ENCODE data around the gene B4GALNT3.

B4GALNT3 gene

GRCh38 chr12:517538-517937 lies 57.8 kb downstream of the B4GALNT3 start:
- DNase-seq (ENCODE audit: insufficient read length, low spot score), result no peak
- TF ChIP-seq PAX5 (IDR thresholded peaks at IDR 0.05; ENCODE audit: insufficient read depth, low read length, severe bottlenecking) (no peak), SPI1 (IDR thresholded peaks at IDR 0.05; ENCODE audit: low read depth, low read length) (no peak), TAF1 (IDR thresholded peaks at IDR 0.05; ENCODE audit: low read depth, low read length) (no peak)
- FAIRE-seq, result no peak

- no peak for FAIRE-seq
- no peak for DNase-seq (ENCODE audit: insufficient read length, low spot score)
- TF ChIP-seq POLR2A (IDR thresholded peaks at IDR 0.05; ENCODE audit: low read depth, low read length), result no peak
- no peak for TF ChIP-seq TAF1 (IDR thresholded peaks at IDR 0.05; ENCODE audit: low read depth, low read length)
- no peak for TF ChIP-seq SPI1 (IDR thresholded peaks at IDR 0.05; ENCODE audit: low read depth, low read length)
Measured at GRCh38 chr12:520119-520518, 60.4 kb downstream of the B4GALNT3 start.

GRCh38 chr12:522692-523378 lies 63.1 kb downstream of the B4GALNT3 start:
- DNase-seq (ENCODE audit: insufficient read length, low spot score) (no peak), FAIRE-seq (no peak)
- TF ChIP-seq TAF1 (IDR thresholded peaks at IDR 0.05; ENCODE audit: low read depth, low read length) (no peak), POLR2AphosphoS5 (IDR thresholded peaks at IDR 0.05; ENCODE audit: low read depth, low read length) (no peak), POU2F2 (IDR thresholded peaks at IDR 0.05; ENCODE audit: low read depth, low read length) (no peak), PAX5 (IDR thresholded peaks at IDR 0.05; ENCODE audit: insufficient read depth, low read length, severe bottlenecking) (no peak), POLR2A (IDR thresholded peaks at IDR 0.05; ENCODE audit: low read depth, low read length) (no peak), SPI1 (IDR thresholded peaks at IDR 0.05; ENCODE audit: low read depth, low read length) (no peak)

GRCh38 chr12:524167-524951 lies 64.6 kb downstream of the B4GALNT3 start:
- DNase-seq (ENCODE audit: insufficient read length, low spot score) (no peak), FAIRE-seq (no peak)
- TF ChIP-seq TAF1 (IDR thresholded peaks at IDR 0.05; ENCODE audit: low read depth, low read length) (no peak), POLR2AphosphoS5 (IDR thresholded peaks at IDR 0.05; ENCODE audit: low read depth, low read length) (no peak), PAX5 (IDR thresholded peaks at IDR 0.05; ENCODE audit: insufficient read depth, low read length, severe bottlenecking) (no peak), POU2F2 (IDR thresholded peaks at IDR 0.05; ENCODE audit: low read depth, low read length) (no peak), SPI1 (IDR thresholded peaks at IDR 0.05; ENCODE audit: low read depth, low read length) (no peak), POLR2A (IDR thresholded peaks at IDR 0.05; ENCODE audit: low read depth, low read length) (no peak)

GRCh38 chr12:526089-526488 lies 66.3 kb downstream of the B4GALNT3 start:
- DNase-seq (ENCODE audit: insufficient read length, low spot score) (no peak), FAIRE-seq (no peak)
- TF ChIP-seq TAF1 (IDR thresholded peaks at IDR 0.05; ENCODE audit: low read depth, low read length) (no peak), POU2F2 (IDR thresholded peaks at IDR 0.05; ENCODE audit: low read depth, low read length) (no peak), POLR2AphosphoS5 (IDR thresholded peaks at IDR 0.05; ENCODE audit: low read depth, low read length) (no peak), PAX5 (IDR thresholded peaks at IDR 0.05; ENCODE audit: insufficient read depth, low read length, severe bottlenecking) (no peak), POLR2A (IDR thresholded peaks at IDR 0.05; ENCODE audit: low read depth, low read length) (no peak), SPI1 (IDR thresholded peaks at IDR 0.05; ENCODE audit: low read depth, low read length) (no peak)

- no peak for DNase-seq (ENCODE audit: insufficient read length, low spot score)
- TF ChIP-seq TAF1 (IDR thresholded peaks at IDR 0.05; ENCODE audit: low read depth, low read length), result no peak
- TF ChIP-seq PAX5 (IDR thresholded peaks at IDR 0.05; ENCODE audit: insufficient read depth, low read length, severe bottlenecking), result no peak
- no peak for TF ChIP-seq POU2F2 (IDR thresholded peaks at IDR 0.05; ENCODE audit: low read depth, low read length)
- no peak for TF ChIP-seq POLR2A (IDR thresholded peaks at IDR 0.05; ENCODE audit: low read depth, low read length)
- no peak for TF ChIP-seq SPI1 (IDR thresholded peaks at IDR 0.05; ENCODE audit: low read depth, low read length)
- no peak for TF ChIP-seq POLR2AphosphoS5 (IDR thresholded peaks at IDR 0.05; ENCODE audit: low read depth, low read length)
- no peak for FAIRE-seq
Measured at GRCh38 chr12:527241-527640, 67.5 kb downstream of the B4GALNT3 start.

GRCh38 chr12:527729-528128 lies 68.0 kb downstream of the B4GALNT3 start:
- no peak for TF ChIP-seq POU2F2 (IDR thresholded peaks at IDR 0.05; ENCODE audit: low read depth, low read length)
- no peak for TF ChIP-seq POLR2A (IDR thresholded peaks at IDR 0.05; ENCODE audit: low read depth, low read length)
- TF ChIP-seq TAF1 (IDR thresholded peaks at IDR 0.05; ENCODE audit: low read depth, low read length), result no peak
- no peak for TF ChIP-seq SPI1 (IDR thresholded peaks at IDR 0.05; ENCODE audit: low read depth, low read length)
- no peak for TF ChIP-seq PAX5 (IDR thresholded peaks at IDR 0.05; ENCODE audit: insufficient read depth, low read length, severe bottlenecking)
- no peak for TF ChIP-seq POLR2AphosphoS5 (IDR thresholded peaks at IDR 0.05; ENCODE audit: low read depth, low read length)
- DNase-seq (ENCODE audit: insufficient read length, low spot score), result no peak
- FAIRE-seq, result no peak

GRCh38 chr12:530308-530707 lies 70.6 kb downstream of the B4GALNT3 start:
- no peak for FAIRE-seq
- no peak for TF ChIP-seq POLR2A (IDR thresholded peaks at IDR 0.05; ENCODE audit: low read depth, low read length)
- TF ChIP-seq POU2F2 (IDR thresholded peaks at IDR 0.05; ENCODE audit: low read depth, low read length), result no peak
- TF ChIP-seq TAF1 (IDR thresholded peaks at IDR 0.05; ENCODE audit: low read depth, low read length), result no peak
- no peak for TF ChIP-seq SPI1 (IDR thresholded peaks at IDR 0.05; ENCODE audit: low read depth, low read length)
- TF ChIP-seq PAX5 (IDR thresholded peaks at IDR 0.05; ENCODE audit: insufficient read depth, low read length, severe bottlenecking), result no peak
- no peak for TF ChIP-seq POLR2AphosphoS5 (IDR thresholded peaks at IDR 0.05; ENCODE audit: low read depth, low read length)
- DNase-seq (ENCODE audit: insufficient read length, low spot score), result no peak

GRCh38 chr12:530821-531220 lies 71.1 kb downstream of the B4GALNT3 start:
- DNase-seq (ENCODE audit: insufficient read length, low spot score) (no peak), FAIRE-seq (no peak)
- TF ChIP-seq POLR2A (IDR thresholded peaks at IDR 0.05; ENCODE audit: low read depth, low read length) (no peak), TAF1 (IDR thresholded peaks at IDR 0.05; ENCODE audit: low read depth, low read length) (no peak), PAX5 (IDR thresholded peaks at IDR 0.05; ENCODE audit: insufficient read depth, low read length, severe bottlenecking) (no peak), POU2F2 (IDR thresholded peaks at IDR 0.05; ENCODE audit: low read depth, low read length) (no peak), SPI1 (IDR thresholded peaks at IDR 0.05; ENCODE audit: low read depth, low read length) (no peak), POLR2AphosphoS5 (IDR thresholded peaks at IDR 0.05; ENCODE audit: low read depth, low read length) (no peak)
